Measurements from ENCODE around the gene SELENON.
A peak's percentile ranks its signal among the peaks of the same experiment; 100 is the strongest.

Gene SELENON

GRCh38 chr1:25770541-25771220, 29.3 kb upstream of the SELENON start:
- DNase-seq: no peak

DNA sequence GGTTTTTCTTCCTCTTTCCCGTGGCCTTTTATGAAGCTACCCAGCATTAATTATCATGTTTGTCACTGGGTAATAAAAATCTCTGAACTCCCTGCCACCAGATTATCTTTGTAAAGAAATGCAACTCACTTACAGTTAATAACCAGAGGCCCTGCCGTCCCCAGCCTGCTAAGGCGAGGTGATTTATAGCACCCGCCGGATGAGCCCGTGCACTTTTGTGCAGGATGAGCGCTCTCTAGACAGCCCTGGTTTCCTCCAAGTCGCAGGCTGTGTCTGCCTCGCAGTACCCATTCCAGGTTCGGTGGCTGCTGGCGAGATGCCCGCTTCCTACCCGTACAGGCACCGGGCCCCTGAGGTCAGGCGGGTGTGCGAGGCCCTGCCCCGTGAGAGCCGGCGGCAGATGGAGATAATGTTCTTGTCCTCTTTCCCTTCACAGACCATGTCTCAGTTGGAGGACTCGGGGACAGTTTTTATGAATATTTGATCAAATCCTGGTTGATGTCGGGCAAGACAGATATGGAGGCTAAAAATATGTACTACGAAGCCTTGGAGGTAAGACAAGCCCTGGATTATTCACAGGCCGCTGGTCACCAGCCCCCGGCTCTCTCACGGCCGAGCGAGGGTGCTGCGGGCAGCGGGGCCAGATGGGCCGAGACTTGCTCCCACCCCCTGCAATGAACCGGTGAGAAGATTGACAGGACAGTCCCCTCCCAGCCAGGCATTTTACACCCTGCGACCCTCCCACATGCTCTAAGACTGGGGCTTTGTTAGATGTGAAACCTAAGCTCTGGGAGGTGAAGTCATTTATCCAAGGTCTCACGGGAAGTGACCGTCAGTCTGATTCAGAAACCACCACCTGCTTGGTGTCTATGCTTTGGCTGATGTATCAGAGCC, 28.5 kb upstream of the SELENON start:
- DNase-seq: peak; percentile 37 to 76

- DNase-seq: no peak
These were observed 27.8 kb upstream of the SELENON start for GRCh38 chr1:25772164-25772563.

GRCh38 chr1:25772692-25773245, 27.2 kb upstream of the SELENON start:
- DNase-seq: no peak

DNA sequence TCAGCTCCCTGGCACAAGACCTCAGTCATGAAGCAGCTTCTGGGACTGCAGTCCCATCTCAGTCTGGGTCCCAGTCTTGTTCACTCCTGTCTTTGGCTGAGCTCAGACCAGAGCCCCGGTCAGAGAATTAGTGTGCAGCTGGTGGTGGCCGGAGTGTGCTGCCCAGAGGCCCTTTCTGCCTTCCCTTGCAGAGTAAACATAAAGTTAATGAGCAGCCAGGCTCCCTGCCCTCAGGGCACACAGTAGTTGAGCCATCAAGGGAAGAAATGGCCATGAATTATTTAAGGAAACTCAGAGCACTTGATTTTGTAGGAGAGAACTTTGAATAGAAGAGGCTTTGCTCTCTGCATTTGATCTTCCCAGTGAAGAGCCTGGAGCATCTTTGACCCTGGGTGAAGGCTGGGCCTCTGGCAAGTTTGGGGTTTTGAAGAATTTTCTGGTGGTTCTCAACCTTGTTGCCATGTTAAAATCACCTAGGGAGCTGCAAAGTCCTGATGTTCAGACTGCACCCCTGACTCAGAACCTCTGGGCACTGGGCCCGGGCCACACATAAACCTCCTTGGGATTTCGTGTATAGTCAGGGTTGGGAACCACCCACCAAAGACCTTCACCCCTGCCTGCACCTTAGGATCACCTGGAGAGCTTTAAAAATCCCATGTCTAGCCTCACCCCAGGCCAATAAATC, 26.4 kb upstream of the SELENON start:
- no peak for DNase-seq

- DNase-seq: no peak
These were observed 25.7 kb upstream of the SELENON start for GRCh38 chr1:25774206-25774803.

DNA sequence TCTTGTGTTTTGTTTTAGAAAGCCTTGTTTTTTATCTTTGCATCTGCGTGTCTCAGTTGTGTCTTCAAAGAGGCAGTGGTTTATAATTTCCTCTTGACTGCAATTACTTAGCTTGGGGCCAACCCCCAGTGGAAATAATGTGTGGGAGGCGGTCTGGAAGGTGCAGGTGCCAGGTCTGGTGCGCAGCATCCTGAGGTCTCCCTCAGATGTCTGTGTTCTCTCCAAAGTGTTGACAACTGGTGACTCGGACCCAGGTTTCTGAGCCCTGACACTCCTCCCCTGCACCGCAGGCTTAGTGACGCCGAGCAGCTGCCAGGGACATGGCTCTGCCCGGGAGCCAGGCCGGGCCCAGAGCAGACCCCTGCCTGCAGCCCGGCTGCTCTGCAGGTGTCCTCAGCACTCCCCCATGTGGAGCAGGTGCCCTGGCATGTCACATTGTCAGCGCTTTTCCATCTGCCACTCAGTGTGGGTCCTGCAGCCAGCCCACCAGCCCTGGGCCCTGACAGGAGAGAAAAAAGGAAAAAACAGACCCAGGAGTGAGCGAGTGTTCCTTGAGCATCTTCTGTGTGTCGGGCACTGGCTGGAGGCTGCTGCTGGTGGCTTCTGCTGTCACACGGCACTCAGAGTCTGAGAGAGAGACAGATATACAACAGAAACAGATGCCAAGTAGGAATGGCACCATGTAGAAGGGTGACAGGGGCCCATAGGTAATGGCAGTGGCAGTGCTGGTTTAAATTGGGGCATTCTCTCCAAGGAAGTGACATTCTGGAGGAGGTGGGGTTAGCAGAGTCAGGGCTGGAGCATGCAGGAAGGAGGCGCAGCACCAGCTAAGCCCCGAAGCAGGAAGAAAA, 24.8 kb upstream of the SELENON start:
- peak in 1 of 2 experiments; percentile 32 for DNase-seq

DNA sequence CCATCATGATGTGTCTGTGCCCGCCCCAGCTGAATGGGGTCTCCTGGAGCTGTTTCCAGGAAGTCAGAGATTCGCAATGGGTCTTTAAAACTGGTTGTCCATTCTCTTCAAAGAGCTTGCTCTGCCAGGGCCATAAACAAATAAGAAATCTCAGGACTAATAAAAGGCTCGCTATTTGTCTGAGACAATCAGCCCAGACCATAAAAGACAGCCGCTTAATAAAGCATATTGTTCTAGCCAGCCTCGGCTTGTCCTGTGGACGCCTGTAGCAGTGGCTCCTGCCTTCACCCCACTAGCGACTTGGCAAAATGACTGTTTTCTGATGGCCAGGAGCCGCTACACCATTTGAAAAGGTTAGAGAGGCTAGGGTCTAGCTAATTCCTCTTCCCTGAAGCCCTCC, 20.6 kb upstream of the SELENON start:
- DNase-seq: no peak

DNA sequence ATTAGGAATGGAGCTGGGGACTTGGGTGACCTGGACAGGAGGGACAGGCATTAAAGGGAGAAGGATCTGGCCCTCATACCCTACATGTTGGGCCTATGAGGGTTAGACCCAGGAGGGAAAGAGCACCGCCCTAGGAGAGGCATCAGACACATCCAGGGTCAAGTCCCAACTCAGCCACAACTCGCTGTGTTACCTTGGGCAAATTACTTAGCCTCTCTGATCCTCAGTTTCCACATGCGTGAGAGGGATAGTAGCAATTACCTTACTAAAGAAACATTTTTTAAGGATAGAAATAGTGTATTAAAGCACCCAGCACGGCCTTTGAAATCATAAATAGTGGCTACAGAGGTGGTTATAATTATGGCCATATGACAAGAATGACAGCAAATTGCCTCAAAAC, 20.1 kb upstream of the SELENON start:
- DNase-seq: no peak

GRCh38 chr1:25780318-25781129, 19.5 kb upstream of the SELENON start:
- DNase-seq: no peak

DNA sequence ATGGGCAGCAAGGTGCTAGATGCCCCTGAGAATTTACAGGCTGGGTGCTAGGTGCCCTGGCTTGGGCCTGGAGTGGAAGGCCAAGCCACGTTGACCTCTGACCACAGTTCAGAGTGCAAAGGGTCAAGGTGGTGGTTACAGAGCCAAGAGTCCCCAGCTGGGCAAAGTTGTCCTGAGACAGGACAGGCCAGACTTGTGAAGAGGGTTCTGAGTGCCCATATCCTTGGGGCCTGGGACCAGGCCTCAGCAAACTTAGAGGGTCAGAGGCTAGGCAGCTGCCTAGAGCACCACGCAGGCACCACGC, 18.9 kb upstream of the SELENON start:
- no peak for DNase-seq

GRCh38 chr1:25782608-25783201, 17.3 kb upstream of the SELENON start:
- DNase-seq: no peak

GRCh38 chr1:25784575-25785051, 15.4 kb upstream of the SELENON start:
- DNase-seq: peak in 1 of 2 experiments; percentile 46

DNA sequence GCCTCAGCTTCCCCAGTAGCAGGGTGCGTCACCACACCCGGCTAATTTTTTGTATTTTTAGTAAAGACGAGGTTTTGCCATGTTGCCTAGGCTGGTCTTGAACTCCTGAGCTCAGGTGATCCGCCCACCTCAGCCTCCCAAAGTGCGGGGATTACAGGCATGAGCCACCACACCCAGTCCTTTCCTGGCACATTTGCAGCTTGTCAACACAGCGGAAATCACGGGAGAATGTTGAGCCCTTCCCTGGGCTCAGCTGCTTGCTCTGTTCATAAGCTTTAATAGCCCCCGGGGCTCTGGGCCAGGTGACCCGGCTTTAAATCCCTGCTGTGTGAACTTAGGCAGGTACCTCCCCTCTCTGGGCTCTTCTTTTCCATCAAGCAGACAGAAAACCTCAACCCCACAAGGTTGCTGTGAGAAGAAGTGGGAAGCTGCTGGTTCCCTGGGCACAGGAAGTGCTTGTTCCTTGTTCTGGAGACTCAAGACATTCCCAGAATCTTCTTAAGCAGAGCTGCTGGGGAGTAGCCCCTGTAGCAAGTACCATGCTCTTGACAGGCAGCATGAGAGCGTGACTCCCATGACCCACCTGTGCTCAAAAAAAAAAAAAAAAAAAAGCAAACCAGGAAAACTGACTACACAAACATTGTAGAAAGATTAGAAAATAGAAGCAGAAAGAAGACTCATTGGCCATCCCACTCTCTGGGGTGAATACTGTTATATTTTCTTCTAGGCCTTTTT, 14.5 kb upstream of the SELENON start:
- no peak for DNase-seq

- no peak for DNase-seq
These were observed 12.9 kb upstream of the SELENON start for GRCh38 chr1:25786887-25787759.

- no peak for DNase-seq
These were observed 12.2 kb upstream of the SELENON start for GRCh38 chr1:25787760-25788166.

GRCh38 chr1:25790472-25790871, 9.5 kb upstream of the SELENON start:
- DNase-seq: no peak

- DNase-seq: no peak
These were observed 7.9 kb upstream of the SELENON start for GRCh38 chr1:25792115-25792514.
